Subcutaneous abdominal adipose tissue (tissue), 5 donors: ENCODE measurements around the gene FZD7.

ENCODE experiments used
- H3K27ac ChIP-seq: one replicate; pipeline ENCODE4 v1.7.0; 2013; ENCODE audit warnings: low read depth, mild to moderate bottlenecking, inconsistent platforms, low read length, moderate library complexity
- H3K27me3 ChIP-seq, 5 donors: one replicate each; pipeline ENCODE4 v1.7.0; 2013; ENCODE audit warnings: low read length in 5 of 5, inconsistent platforms in 1 of 5; ENCODE audit not compliant: control insufficient read depth in 5 of 5, insufficient read depth in 4 of 5
- H3K36me3 ChIP-seq, 5 donors: one replicate each; pipeline ENCODE4 v1.7.0; 2013; ENCODE audit warnings: low read length in 5 of 5; ENCODE audit not compliant: control insufficient read depth in 5 of 5, insufficient read depth in 5 of 5
- H3K4me1 ChIP-seq, 5 donors: one replicate each; pipeline ENCODE4 v1.7.0; 2013; ENCODE audit warnings: low read length in 5 of 5, mild to moderate bottlenecking in 3 of 5, moderate library complexity in 1 of 5; ENCODE audit not compliant: control insufficient read depth in 5 of 5, insufficient read depth in 5 of 5
- H3K4me3 ChIP-seq, 5 donors: one replicate each; pipeline ENCODE4 v1.7.0; 2013; ENCODE audit warnings: low read length in 5 of 5, low read depth in 1 of 5
- H3K9ac ChIP-seq, 5 donors: one replicate each; pipeline ENCODE4 v1.7.0; 2013; ENCODE audit warnings: low read length in 5 of 5, mild to moderate bottlenecking in 4 of 5, moderate library complexity in 3 of 5
- H3K9me3 ChIP-seq, 5 donors: one replicate each; pipeline ENCODE4 v1.7.0; 2013; ENCODE audit warnings: low read length in 5 of 5; ENCODE audit not compliant: control insufficient read depth in 5 of 5
- donor health status: healthy.
- donor health status: healthy.
- donor health status: healthy.
- donor health status: healthy.
- donor health status: healthy.

FZD7 gene

GRCh38 chr2:202033317-202034248 is at the start of gene FZD7:
Gene FZD7, plus strand, starts transcription at chr2:202033855. Its CDS starts 793 bp downstream, at chr2:202034648.
- Histone ChIP-seq H3K9ac (peak within 1 kb of the TSS in 4 of 5 donors; percentile 60 to 83 (median 70)), H3K4me1 (peaks cover 0 to 46% (median 37%) of the 10 kb centered on the region in 5 donors), H3K4me3 (peak within 1 kb of the TSS; percentile 66 to 91 (median 83)), H3K36me3 (no peaks in the 10 kb centered on the region), H3K27ac (peak within 1 kb of the TSS; percentile 72), H3K27me3 (peaks cover 12 to 37% (median 27%) of the 10 kb centered on the region in 5 donors), H3K9me3 (peaks cover 0 to 8% (median 4%) of the 10 kb centered on the region in 5 donors)

- Histone ChIP-seq H3K27me3 (peaks cover 0 to 3% (median 0%) of the 10 kb centered on the region in 5 donors), H3K27ac (no peak overlapping the region), H3K4me1 (no peaks in the 10 kb centered on the region), H3K4me3 (no peak overlapping the region), H3K9me3 (no peaks in the 10 kb centered on the region), H3K9ac (no peak overlapping the region), H3K36me3 (no peaks in the 10 kb centered on the region)
Measured at GRCh38 chr2:201984333-201984732, 49.3 kb upstream of the FZD7 start.

- Histone ChIP-seq H3K36me3 (no peaks in the 10 kb centered on the region), H3K9ac (no peak overlapping the region), H3K9me3 (no peaks in the 10 kb centered on the region), H3K27ac (no peak overlapping the region), H3K4me3 (no peak overlapping the region), H3K4me1 (no peaks in the 10 kb centered on the region), H3K27me3 (peaks cover 0 to 3% (median 0%) of the 10 kb centered on the region in 5 donors)
Measured at GRCh38 chr2:201984800-201985525, 48.7 kb upstream of the FZD7 start.

- no peaks in the 10 kb centered on the region for H3K9me3 ChIP-seq
- no peak overlapping the region for H3K27ac ChIP-seq
- no peaks in the 10 kb centered on the region for H3K4me1 ChIP-seq
- no peak overlapping the region for H3K4me3 ChIP-seq
- H3K27me3 ChIP-seq: peaks cover 0 to 3% (median 0%) of the 10 kb centered on the region in 5 donors
- H3K9ac ChIP-seq: no peak overlapping the region
- H3K36me3 ChIP-seq: no peaks in the 10 kb centered on the region
Measured at GRCh38 chr2:201985728-201986462, 47.8 kb upstream of the FZD7 start.

- no peak overlapping the region for H3K27ac ChIP-seq
- no peaks in the 10 kb centered on the region for H3K36me3 ChIP-seq
- no peaks in the 10 kb centered on the region for H3K9me3 ChIP-seq
- H3K4me3 ChIP-seq: no peak overlapping the region
- H3K27me3 ChIP-seq: peaks cover 0 to 3% (median 0%) of the 10 kb centered on the region in 5 donors
- no peak overlapping the region for H3K9ac ChIP-seq
- no peaks in the 10 kb centered on the region for H3K4me1 ChIP-seq
Measured at GRCh38 chr2:201986463-201986735, 47.3 kb upstream of the FZD7 start.

GRCh38 chr2:201987426-201987825 is 46.2 kb upstream of the FZD7 start:
- Histone ChIP-seq H3K36me3 (no peaks in the 10 kb centered on the region), H3K9me3 (no peaks in the 10 kb centered on the region), H3K9ac (no peak overlapping the region), H3K4me3 (no peak overlapping the region), H3K4me1 (no peaks in the 10 kb centered on the region), H3K27me3 (no peaks in the 10 kb centered on the region), H3K27ac (no peak overlapping the region)

- Histone ChIP-seq H3K36me3 (no peaks in the 10 kb centered on the region), H3K9ac (no peak overlapping the region), H3K27ac (no peak overlapping the region), H3K4me3 (no peak overlapping the region), H3K9me3 (no peaks in the 10 kb centered on the region), H3K27me3 (no peaks in the 10 kb centered on the region), H3K4me1 (no peaks in the 10 kb centered on the region)
Measured at GRCh38 chr2:201990069-201990468, 43.6 kb upstream of the FZD7 start.

- Histone ChIP-seq H3K27ac (no peak overlapping the region), H3K4me1 (no peaks in the 10 kb centered on the region), H3K36me3 (no peaks in the 10 kb centered on the region), H3K9me3 (no peaks in the 10 kb centered on the region), H3K4me3 (no peak overlapping the region), H3K27me3 (peaks cover 0 to 3% (median 0%) of the 10 kb centered on the region in 5 donors), H3K9ac (no peak overlapping the region)
Measured at GRCh38 chr2:201992960-201993359, 40.7 kb upstream of the FZD7 start.

GRCh38 chr2:201994973-201995638 is 38.5 kb upstream of the FZD7 start:
- Histone ChIP-seq H3K36me3 (no peaks in the 10 kb centered on the region), H3K9ac (no peak overlapping the region), H3K4me3 (no peak overlapping the region), H3K9me3 (no peaks in the 10 kb centered on the region), H3K27ac (no peak overlapping the region), H3K4me1 (no peaks in the 10 kb centered on the region), H3K27me3 (peaks cover 0 to 3% (median 3%) of the 10 kb centered on the region in 5 donors)
